Bronchus fibroblast of lung (primary cell): ENCODE results near the gene TNIK. TPM values are rescaled to one million over a fixed set of nuclear protein-coding genes. Genes with fewer than 3 reads are reported as not detected.

ENCODE experiments used
- total RNA-seq: library from RNA; depleted of rRNA; stranded (reverse); fragments of >200 nt; gene quantifications from 2 replicates; pipeline ENCODE4 v1.2.3, GENCODE V29; 2015

Gene TNIK
- total RNA-seq, result 3.0 and 4.0 TPM in 2 replicates

DNA sequence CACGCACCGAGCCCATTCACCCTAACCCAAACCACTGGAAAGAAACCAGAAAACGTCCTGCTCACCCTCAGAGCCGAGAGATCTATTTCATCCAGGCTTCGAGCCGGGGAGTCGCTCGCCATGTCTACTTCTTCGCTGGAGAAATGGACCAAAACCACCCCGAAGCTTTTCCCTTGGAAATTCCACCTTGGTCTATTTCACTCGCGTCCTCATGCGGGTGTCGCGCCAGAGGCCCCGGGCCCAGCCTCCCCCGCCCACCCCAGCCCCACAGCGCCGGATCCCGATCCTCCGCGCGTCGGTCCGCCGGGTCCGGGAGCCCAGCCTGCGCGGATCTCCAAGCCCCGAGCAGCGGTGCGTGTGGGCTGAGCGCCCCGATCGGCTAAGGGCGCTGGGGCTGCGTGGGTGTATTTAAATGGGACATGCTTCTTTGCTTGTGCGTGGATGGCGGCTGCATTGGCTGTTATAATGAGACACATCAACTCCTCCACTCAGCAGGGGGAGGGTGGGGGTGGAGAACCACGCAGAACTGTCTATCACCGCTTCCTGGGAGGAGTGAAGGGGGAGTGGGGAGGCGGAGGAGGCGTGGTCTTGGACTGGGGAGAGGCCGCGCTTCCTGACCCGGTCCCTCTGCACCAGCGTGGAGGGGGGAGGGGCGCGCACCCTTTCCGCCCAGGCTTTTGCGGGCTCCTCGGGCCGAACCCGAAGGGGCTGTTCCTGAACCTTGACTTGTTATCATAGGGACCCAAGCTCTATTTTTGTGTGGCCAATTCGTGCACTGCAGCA, at the start of gene TNIK:
TSS of gene TNIK (minus strand) at position 464 of the 783 bp plus-strand sequence. CDS start at position 122, 342 bp downstream.

GRCh38 chr3:171026597-171027293, 433.5 kb downstream of the TNIK start, which contains the start of gene SLC2A2:
Gene SLC2A2 (minus strand): TSS chr3:171026720. CDS start chr3:171026670, 50 bp downstream.

